Naive thymus-derived CD8-positive, alpha-beta T cell (primary cell): ENCODE measurements around the gene ATXN2. TPM values are rescaled to one million over a fixed set of nuclear protein-coding genes. Genes with fewer than 3 reads are reported as not detected.

Experiments used
- ATAC-seq, 2 donors: fragments of 150-1000 bp; cut with Tn5 transposase in 1 of 2; sonication (Bioruptor Pico), chemical (Tn5 transposase) in 1 of 2; 1 replicate in 1 of 2; 2 replicates in 1 of 2; pipeline ENCODE4 v1.10.0; 2021; ENCODE audit warnings: mild to moderate bottlenecking in 2 of 2, moderate library complexity in 2 of 2
- POLR2A ChIA-PET: fragments of 350-600 bp; sonication (Branson Sonifier 250); formaldehyde crosslinking; loops from one replicate; lab custom pipeline; 2021; ENCODE audit warnings: antibody characterized with exemption; lab: Charles Lee
- DNase-seq, 10 donors: peaks; one replicate each; pipeline versions ENCODE4 v3.0.0 to v3.0.0-alpha.2; 2020 to 2022
- H3K27ac Mint-ChIP-seq, 10 donors: one replicate each; pipeline ENCODE4 v1.8.0; 2020 to 2022; ENCODE audit warnings: mild to moderate bottlenecking in 10 of 10, mixed read lengths in 10 of 10, moderate library complexity in 4 of 10, inconsistent platforms in 1 of 10
- H3K27me3 Mint-ChIP-seq, 5 donors: one replicate each; pipeline ENCODE4 v1.8.0; 2021 to 2022; ENCODE audit warnings: mixed read lengths in 5 of 5
- H3K36me3 Mint-ChIP-seq, 3 donors: one replicate each; pipeline ENCODE4 v1.8.0; 2020 to 2022; ENCODE audit warnings: mixed read lengths in 3 of 3, mild to moderate bottlenecking in 2 of 3, inconsistent platforms in 1 of 3
- H3K4me1 Mint-ChIP-seq, 4 donors: one replicate each; pipeline ENCODE4 v1.8.0; 2021 to 2022; ENCODE audit warnings: mixed read lengths in 4 of 4
- H3K4me3 Mint-ChIP-seq, 10 donors: one replicate each; pipeline ENCODE4 v1.8.0; 2020 to 2022; ENCODE audit warnings: mild to moderate bottlenecking in 10 of 10, mixed read lengths in 10 of 10, moderate library complexity in 6 of 10, inconsistent platforms in 1 of 10
- H3K9me3 Mint-ChIP-seq, 9 donors: one replicate each; pipeline ENCODE4 v1.8.0; 2020 to 2022; ENCODE audit warnings: mixed read lengths in 9 of 9, mild to moderate bottlenecking in 3 of 9, inconsistent platforms in 1 of 9, moderate library complexity in 1 of 9
- polyA plus RNA-seq, 3 donors: library from polyadenylated mRNA; unstranded; fragments of 300-500 nt; fragmentation: Illumina TruSeq; gene quantifications; one replicate each; pipeline ENCODE4 v1.2.3, GENCODE V29; 2021
- total RNA-seq, 8 experiments: library from RNA in 2 of 8; stranded (reverse) in 2 of 8; gene quantifications; one replicate each; pipeline ENCODE4 v1.2.3 and lab custom pipeline; 2021 to 2026

The ATXN2 gene
- total and polyA plus RNA-seq, 5 experiments from 2014 or later, result 14.5 to 63.0 (median 27.4) TPM

DNA sequence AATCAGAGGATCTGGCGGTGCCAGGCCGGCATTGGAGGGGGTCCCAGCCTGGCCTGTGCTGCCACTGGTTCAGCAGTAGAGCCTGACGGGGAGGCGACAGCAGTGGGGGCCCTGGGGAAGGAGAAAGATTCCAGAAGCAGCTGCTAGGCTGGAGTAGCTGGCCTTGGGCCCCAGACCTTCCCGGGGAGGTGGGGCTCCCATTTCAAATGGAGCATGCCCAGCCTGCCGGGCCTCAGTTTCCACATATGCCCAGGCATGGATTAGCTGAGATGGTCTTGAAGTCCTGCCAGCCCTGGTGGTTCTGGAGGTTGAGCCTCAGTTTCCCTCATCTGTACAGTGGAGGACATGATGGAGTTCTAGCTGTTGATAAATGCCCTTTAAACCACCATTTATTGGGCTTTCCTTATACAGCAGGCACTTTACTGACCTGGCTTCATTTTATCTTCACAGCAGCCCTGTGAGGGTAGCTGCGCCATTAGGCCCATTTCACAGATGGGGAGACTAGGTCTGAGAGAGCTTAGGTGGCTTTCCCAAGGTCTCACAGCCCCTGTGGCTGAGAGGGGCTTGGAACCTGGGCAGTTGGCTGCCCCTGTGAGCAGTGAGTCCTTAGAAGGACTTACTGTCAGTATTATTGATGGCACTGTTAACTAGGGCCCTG, 171.6 kb downstream of the ATXN2 start:
- DNase-seq, result no peak
- Mint-ChIP-seq H3K27ac (peak overlapping the region in 9 of 10 donors; percentile 14 to 93 (median 75)), H3K36me3 (peaks cover 0 to 7% (median 0%) of the 10 kb centered on the region in 3 donors), H3K4me3 (peak overlapping the region in 6 of 10 donors; percentile 18 to 88 (median 52)), H3K4me1 (peaks cover 50 to 83% (median 80%) of the 10 kb centered on the region in 4 donors), H3K27me3 (no peaks in the 10 kb centered on the region), H3K9me3 (no peaks in the 10 kb centered on the region)
- POLR2A ChIA-PET, result interaction anchor here (1.9 to 9.6 kb wide), 4 partner anchors 8 to 18 kb away, joined by 10 to 106 read pairs (median 26); partner anchors contain the start of gene SH2B3
- no peak for ATAC-seq

DNA sequence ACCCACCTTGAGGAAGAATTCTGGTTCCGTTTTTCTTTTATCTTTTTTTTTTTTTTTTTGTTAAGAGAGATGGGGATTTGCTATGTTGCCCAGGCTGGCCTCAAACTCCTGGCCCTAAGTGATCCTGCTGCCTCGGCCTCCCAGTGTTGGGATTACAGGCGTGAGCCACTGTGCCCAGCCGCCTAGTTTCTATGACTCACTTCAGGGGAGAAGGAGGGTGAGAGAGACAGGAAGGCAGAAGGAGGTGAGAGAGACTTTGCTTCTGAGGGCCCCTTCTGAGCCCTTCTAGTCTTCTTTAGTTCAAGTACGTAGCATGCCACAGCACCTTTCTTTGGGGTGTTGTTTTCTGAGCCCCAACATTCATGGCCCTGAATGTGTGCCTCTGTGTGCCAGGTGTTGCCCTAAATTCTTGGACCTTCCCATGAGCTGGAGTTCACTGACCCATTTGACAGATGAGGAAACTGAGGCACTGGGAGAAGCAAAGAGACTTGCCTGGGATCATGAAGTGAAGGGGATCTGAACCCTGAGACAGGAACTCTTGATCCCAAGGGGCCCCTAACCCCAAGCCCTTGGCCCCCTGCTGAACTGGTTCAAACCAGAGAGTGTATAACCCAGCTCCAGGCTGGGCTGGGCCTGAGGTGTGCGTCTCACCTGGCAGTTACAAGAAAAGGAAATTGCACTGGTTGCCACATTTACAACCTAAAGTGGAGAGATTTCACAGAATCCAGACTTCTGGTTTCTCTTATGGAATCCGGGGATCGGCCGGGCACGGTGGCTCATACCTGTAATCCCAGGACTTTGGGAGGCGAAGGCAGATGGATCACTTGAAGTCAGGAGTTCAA, 172.6 kb downstream of the ATXN2 start:
- Mint-ChIP-seq H3K27ac (peak overlapping the region; percentile 81 to 93 (median 89)), H3K9me3 (no peaks in the 10 kb centered on the region), H3K4me3 (peak overlapping the region in 9 of 10 donors; percentile 27 to 78 (median 58)), H3K36me3 (peaks cover 0 to 16% (median 0%) of the 10 kb centered on the region in 3 donors), H3K27me3 (no peaks in the 10 kb centered on the region), H3K4me1 (peaks cover 43 to 77% (median 72%) of the 10 kb centered on the region in 4 donors)
- POLR2A ChIA-PET, result interaction anchor here (1.9 to 9.6 kb wide), 3 partner anchors 9 to 18 kb away, joined by 10 to 106 read pairs (median 22); partner anchors contain the start of gene SH2B3
- DNase-seq, result no peak
- ATAC-seq, result peak; percentile 27 to 33

DNA sequence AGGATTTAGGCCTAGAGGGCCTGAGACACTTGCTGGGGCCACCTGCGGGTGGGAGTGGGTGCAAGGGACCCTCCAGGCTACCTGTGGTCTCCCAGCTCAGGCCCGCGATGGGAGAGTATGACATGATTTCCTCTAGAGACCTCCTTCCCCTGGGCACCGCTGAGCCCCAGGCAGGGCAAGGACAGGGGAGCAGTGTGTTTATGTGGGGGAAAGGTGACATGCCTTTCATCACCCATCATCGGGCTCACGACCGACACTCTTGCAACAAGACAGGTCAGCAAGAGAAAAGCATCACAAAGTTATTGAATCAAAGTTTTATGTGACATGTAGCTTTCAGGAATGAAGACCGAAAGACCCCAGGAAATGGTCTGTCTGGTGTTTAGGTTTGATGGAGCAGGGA, 173.5 kb downstream of the ATXN2 start:
- H3K27ac Mint-ChIP-seq, result peak overlapping the region; percentile 19 to 93 (median 88)
- POLR2A ChIA-PET, result interaction anchor here (0.8 to 9.6 kb wide), 2 partner anchors 10 to 17 kb away, joined by 3 to 106 read pairs; partner anchors contain the start of gene SH2B3
- no peak for ATAC-seq
- no peaks in the 10 kb centered on the region for H3K9me3 Mint-ChIP-seq
- no peak for DNase-seq
- H3K27me3 Mint-ChIP-seq, result no peaks in the 10 kb centered on the region
- H3K36me3 Mint-ChIP-seq, result peaks cover 0 to 25% (median 3%) of the 10 kb centered on the region in 3 donors
- peaks cover 37 to 69% (median 65%) of the 10 kb centered on the region in 4 donors for H3K4me1 Mint-ChIP-seq
- peak overlapping the region in 8 of 10 donors; percentile 35 to 68 (median 59) for H3K4me3 Mint-ChIP-seq

DNA sequence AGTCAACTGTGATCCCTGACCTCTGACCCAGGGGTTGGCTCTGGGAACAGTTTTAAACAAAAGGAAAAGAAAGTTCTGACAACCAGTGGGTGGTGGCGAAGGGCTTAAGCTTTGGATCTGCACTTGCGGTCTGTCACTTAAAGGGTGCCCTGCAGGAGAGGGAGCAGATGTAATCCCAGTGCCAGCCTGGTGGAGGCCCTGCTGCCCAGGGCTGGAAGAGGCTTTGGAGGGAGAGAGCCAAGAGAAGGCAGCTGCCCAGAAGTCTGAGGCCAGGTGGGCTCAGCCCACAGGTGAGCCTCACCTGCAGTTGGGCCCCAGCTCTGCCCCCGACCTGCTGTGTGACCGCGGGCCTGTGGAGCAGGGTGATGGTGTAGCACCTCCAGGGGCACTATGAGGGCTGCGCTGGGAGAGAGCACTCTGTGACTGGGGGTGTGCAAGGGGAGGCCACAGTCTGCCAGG, 174.3 kb downstream of the ATXN2 start:
- Mint-ChIP-seq H3K4me3 (peak overlapping the region in 4 of 10 donors; percentile 22 to 65 (median 54)), H3K9me3 (no peaks in the 10 kb centered on the region), H3K27me3 (no peaks in the 10 kb centered on the region), H3K36me3 (peaks cover 0 to 32% (median 5%) of the 10 kb centered on the region in 3 donors), H3K4me1 (peaks cover 30 to 64% (median 57%) of the 10 kb centered on the region in 4 donors), H3K27ac (peak overlapping the region in 9 of 10 donors; percentile 19 to 93 (median 89))
- DNase-seq (no peak), ATAC-seq (peak in 1 of 2 donors; percentile 43)
- POLR2A ChIA-PET, result interaction anchor here (0.8 to 9.6 kb wide), 3 partner anchors 9 to 16 kb away, joined by 3 to 106 read pairs (median 3); partner anchors contain the start of gene SH2B3

DNA sequence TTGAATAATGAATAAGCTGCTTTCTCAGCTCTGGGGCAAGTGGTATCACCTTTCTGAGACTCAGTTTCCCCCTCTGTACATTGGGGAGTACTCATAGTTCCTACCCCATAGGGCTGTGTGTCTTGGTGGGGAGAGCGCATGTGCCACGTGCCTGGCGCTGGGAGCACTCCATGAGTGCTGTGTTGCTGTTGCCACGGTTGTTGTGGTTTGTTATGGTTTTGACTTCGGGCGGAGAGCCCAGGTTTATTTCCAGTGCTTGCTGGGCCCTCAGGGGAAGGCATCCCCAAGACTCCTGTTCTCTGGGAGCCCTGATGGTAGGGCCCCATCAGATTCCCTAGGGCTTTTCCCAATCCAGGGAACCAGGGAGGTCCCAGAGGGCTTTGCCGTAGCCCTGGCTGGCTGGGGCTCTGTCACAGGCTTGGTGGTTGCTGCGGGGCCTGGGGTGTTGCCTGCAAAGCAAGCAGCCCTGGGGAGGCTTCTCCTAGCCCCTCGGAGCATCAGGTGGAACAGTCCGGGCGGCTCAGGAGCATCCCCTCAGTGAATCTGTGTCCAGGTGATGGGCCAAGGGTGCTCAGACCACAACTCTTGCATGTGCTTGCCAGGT, 174.8 kb downstream of the ATXN2 start:
- Mint-ChIP-seq H3K27me3 (no peaks in the 10 kb centered on the region), H3K4me1 (peaks cover 30 to 59% (median 52%) of the 10 kb centered on the region in 4 donors), H3K9me3 (no peaks in the 10 kb centered on the region), H3K4me3 (peak overlapping the region in 3 of 10 donors; percentile 50 to 65 (median 57)), H3K27ac (peak overlapping the region in 7 of 10 donors; percentile 19 to 93 (median 72)), H3K36me3 (peaks cover 0 to 37% (median 5%) of the 10 kb centered on the region in 3 donors)
- no peak for ATAC-seq
- POLR2A ChIA-PET, result interaction anchor here (1.4 to 9.6 kb wide), 2 partner anchors 10 to 15 kb away, joined by 3 to 106 read pairs; partner anchors contain the start of gene SH2B3
- DNase-seq, result no peak

DNA sequence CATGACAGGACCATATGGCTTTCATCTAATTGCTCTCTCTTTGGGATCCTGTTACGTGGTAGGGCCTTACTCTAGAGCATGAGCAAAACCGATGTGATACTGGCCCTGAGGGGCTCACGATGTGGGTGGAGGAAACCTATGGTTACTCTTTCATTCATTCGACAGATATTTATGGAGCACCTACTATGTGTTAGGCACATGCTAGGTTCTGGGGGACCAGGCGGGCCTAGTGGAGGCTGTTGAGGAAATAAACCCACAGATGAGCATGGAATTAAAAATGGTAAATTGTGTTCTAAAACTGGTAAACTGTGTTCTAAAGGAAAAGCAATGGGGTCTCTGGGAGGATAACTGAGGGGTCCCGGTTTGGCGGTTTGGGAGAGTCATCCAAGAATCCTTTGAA, 178.6 kb downstream of the ATXN2 start:
- Mint-ChIP-seq H3K4me3 (no peak overlapping the region), H3K27me3 (no peaks in the 10 kb centered on the region), H3K9me3 (no peaks in the 10 kb centered on the region), H3K27ac (peak overlapping the region in 2 of 10 donors; percentile 48 to 52), H3K4me1 (peaks cover 15 to 37% (median 29%) of the 10 kb centered on the region in 4 donors), H3K36me3 (peaks cover 0 to 48% (median 7%) of the 10 kb centered on the region in 3 donors)
- DNase-seq, result no peak
- POLR2A ChIA-PET, result interaction anchor here (0.7 kb wide), 1 partner anchor 9 kb away, joined by 4 read pairs; no protein-coding TSS in a partner anchor
- no peak for ATAC-seq

DNA sequence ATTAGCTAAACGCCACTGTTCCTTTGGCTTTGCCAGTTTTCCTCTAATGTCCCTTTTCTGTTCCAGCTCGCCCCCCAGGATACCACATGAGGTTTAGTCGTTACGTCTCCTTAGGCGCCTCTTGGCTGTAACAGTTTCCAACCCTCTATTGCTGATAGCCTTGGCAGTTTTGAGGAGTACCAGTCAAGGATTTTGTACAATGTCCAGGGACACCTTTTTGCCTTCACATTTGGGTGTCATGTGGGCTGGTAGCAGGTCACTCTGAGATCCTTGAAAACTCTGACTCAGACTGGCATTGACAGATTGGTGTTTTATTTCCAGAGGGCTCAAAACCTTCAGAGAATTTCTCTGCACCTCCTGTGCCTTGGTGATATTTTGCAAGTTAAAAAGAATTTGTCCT, 179.3 kb downstream of the ATXN2 start:
- Mint-ChIP-seq H3K36me3 (peaks cover 0 to 53% (median 7%) of the 10 kb centered on the region in 3 donors), H3K4me3 (no peak overlapping the region), H3K4me1 (peaks cover 13 to 34% (median 27%) of the 10 kb centered on the region in 4 donors), H3K27me3 (no peaks in the 10 kb centered on the region), H3K27ac (peak overlapping the region in 2 of 10 donors; percentile 4 to 23), H3K9me3 (no peaks in the 10 kb centered on the region)
- POLR2A ChIA-PET, result interaction anchor here (0.7 kb wide), 1 partner anchor 9 kb away, joined by 4 read pairs; no protein-coding TSS in a partner anchor
- DNase-seq (no peak), ATAC-seq (no peak)

DNA sequence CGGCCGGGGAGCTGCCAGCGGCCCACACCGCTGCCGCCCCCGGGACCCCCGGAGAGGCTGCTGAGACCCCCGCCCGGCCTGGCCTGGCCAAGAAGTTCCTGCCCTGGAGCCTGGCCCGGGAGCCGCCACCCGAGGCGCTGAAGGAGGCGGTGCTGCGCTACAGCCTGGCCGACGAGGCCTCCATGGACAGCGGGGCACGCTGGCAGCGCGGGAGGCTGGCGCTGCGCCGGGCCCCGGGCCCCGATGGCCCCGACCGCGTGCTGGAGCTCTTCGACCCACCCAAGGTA, 180.6 kb downstream of the ATXN2 start:
- Mint-ChIP-seq H3K4me3 (no peak overlapping the region), H3K36me3 (peaks cover 0 to 54% (median 7%) of the 10 kb centered on the region in 3 donors), H3K9me3 (no peaks in the 10 kb centered on the region), H3K4me1 (peaks cover 14 to 39% (median 30%) of the 10 kb centered on the region in 4 donors), H3K27me3 (no peaks in the 10 kb centered on the region), H3K27ac (no peak overlapping the region)
- DNase-seq, result no peak
- ATAC-seq, result no peak
- POLR2A ChIA-PET, result no interaction called here

DNA sequence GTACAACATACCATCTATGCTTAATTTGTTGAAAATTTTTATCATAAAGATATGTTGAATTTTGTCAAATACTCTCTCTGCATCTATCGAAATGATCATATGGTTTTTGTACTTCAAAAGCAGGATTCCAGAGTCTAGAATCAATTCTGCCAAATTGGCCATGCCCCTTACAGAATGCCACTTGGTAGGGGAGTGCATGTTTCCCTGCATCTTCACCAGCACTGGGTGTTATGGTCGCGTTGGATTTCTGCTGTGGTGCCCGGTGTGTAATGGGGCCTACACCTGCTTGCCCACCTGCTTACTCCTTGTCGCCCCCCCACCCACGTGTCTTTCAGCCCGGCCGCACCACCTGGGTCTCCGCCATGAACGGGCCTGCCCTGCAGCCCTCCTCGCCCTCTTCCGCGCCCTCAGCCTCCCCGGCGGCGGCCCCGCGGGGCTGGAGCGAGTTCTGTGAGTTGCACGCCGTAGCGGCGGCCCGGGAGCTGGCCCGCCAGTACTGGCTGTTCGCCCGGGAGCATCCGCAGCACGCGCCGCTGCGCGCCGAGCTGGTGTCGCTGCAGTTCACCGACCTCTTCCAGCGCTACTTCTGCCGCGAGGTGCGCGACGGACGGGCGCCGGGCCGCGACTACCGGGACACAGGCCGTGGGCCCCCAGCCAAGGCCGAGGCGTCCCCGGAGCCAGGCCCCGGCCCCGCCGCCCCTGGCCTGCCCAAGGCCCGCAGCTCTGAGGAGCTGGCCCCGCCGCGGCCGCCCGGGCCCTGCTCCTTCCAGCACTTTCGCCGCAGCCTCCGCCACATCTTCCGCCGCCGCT, 181.1 kb downstream of the ATXN2 start:
- ATAC-seq, result no peak
- H3K27ac Mint-ChIP-seq, result peak overlapping the region in 1 of 10 donors; percentile 61

DNA sequence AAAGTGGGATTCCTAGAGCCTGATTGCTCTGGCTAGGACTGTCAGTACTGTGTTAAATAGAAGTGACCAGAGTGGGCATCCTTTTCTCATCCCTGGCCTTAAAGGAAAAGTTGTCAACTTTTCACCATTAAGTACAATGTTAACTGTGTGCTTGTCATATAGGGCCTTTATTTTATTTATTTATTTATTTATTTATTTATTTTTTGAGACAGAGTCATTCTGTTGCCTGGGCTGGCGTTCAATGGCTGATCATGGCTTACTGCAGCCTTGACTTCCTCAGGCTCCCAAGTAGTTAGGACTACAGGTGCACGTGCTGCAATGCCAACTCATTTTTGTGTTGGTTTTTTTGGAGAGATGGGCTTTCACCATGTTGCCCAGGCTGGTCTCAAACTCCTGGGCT, 181.8 kb downstream of the ATXN2 start:
- DNase-seq, result no peak
- H3K4me3 Mint-ChIP-seq, result no peak overlapping the region
- no peaks in the 10 kb centered on the region for H3K9me3 Mint-ChIP-seq
- H3K27me3 Mint-ChIP-seq, result no peaks in the 10 kb centered on the region
- no peak for ATAC-seq
- H3K27ac Mint-ChIP-seq, result peak overlapping the region in 2 of 10 donors; percentile 54 to 70
- H3K36me3 Mint-ChIP-seq, result peaks cover 0 to 50% (median 7%) of the 10 kb centered on the region in 3 donors
- H3K4me1 Mint-ChIP-seq, result peaks cover 26 to 48% (median 38%) of the 10 kb centered on the region in 4 donors
- POLR2A ChIA-PET, result interaction anchor here (1.7 kb wide), 1 partner anchor 13 kb away, joined by 4 read pairs; no protein-coding TSS in a partner anchor

More for the DNA sequence above, 181.1 kb downstream of the ATXN2 start:
- peaks cover 20 to 43% (median 34%) of the 10 kb centered on the region in 4 donors for H3K4me1 Mint-ChIP-seq
- no peaks in the 10 kb centered on the region for H3K27me3 Mint-ChIP-seq
- DNase-seq, result no peak
- no peaks in the 10 kb centered on the region for H3K9me3 Mint-ChIP-seq
- peaks cover 0 to 55% (median 7%) of the 10 kb centered on the region in 3 donors for H3K36me3 Mint-ChIP-seq
- POLR2A ChIA-PET, result no interaction called here
- no peak overlapping the region for H3K4me3 Mint-ChIP-seq

DNA sequence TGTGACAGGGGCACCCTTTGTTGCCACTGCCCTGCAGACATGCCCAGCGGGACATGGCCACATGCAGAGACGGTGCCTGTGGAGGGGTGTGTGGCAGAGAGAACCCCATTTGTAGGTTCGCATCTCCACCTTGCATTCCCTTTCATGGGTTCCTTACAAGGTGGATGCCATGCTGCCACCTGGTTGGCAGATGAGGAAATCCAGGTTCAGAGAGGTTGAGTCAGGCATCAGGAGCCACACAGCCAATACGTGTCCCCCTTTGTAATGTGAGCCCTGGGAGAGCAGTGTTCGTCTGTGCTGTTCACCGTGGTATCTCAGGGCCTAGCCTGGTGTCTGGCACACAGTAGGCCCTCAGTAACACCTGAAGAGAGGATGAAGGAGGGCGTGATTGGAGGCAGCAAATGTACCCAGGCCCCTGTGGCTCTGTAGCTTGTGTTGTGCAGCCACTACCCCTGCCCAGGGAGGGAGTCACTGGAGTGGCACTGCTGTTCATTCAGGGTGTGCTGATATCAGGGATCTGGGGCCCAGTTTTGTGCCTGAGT, 184.3 kb downstream of the ATXN2 start:
- Mint-ChIP-seq H3K36me3 (peaks cover 0 to 26% (median 1%) of the 10 kb centered on the region in 3 donors), H3K27ac (peak overlapping the region in 8 of 10 donors; percentile 33 to 80 (median 66)), H3K4me3 (peak overlapping the region in 3 of 10 donors; percentile 14 to 18 (median 16)), H3K9me3 (no peaks in the 10 kb centered on the region), H3K27me3 (no peaks in the 10 kb centered on the region), H3K4me1 (peaks cover 33 to 63% (median 60%) of the 10 kb centered on the region in 4 donors)
- no peak for DNase-seq
- ATAC-seq, result no peak
- POLR2A ChIA-PET, result interaction anchor here (11.8 kb wide), 1 partner anchor 13 kb away, joined by 106 read pairs; no protein-coding TSS in a partner anchor
